ENCODE measurements around the gene GPR78. TPM values are rescaled to one million over a fixed set of nuclear protein-coding genes. Genes with fewer than 3 reads are reported as not detected.
A peak's percentile ranks its signal among the peaks of the same experiment; 100 is the strongest.
"Not testable (repeated sequence)": the region's sequence is repeated elsewhere in the genome, so short reads cannot be mapped to it uniquely, and the experiment has no call there.

Gene GPR78
- total RNA-seq, 4 donors from 2014 or later: not detected

DNA sequence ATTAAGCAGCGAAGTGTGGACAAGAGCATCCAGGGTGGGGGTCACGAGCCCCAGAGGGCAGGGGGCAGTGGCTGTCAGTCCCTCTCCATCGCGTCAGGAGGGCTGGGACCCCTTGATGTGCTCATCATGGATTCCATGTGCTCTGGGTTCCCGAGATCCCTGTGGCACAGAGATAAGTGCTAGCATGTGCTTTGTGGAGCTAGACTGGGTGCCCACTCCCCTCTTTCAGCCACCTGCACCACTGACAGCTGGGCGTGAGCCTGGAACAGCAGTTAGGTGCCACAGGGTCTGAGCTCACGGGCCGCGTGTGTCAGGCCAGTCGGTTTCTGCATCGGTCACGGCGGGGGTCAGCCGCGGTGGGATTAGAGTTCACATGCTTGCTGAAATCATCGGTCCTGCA, 36.6 kb downstream of the GPR78 start:
- no peaks in the 10 kb centered on the region for H3K4me1 ChIP-seq
- no peak overlapping the region for H3K27ac ChIP-seq
- TF ChIP-seq, protein P1, sequence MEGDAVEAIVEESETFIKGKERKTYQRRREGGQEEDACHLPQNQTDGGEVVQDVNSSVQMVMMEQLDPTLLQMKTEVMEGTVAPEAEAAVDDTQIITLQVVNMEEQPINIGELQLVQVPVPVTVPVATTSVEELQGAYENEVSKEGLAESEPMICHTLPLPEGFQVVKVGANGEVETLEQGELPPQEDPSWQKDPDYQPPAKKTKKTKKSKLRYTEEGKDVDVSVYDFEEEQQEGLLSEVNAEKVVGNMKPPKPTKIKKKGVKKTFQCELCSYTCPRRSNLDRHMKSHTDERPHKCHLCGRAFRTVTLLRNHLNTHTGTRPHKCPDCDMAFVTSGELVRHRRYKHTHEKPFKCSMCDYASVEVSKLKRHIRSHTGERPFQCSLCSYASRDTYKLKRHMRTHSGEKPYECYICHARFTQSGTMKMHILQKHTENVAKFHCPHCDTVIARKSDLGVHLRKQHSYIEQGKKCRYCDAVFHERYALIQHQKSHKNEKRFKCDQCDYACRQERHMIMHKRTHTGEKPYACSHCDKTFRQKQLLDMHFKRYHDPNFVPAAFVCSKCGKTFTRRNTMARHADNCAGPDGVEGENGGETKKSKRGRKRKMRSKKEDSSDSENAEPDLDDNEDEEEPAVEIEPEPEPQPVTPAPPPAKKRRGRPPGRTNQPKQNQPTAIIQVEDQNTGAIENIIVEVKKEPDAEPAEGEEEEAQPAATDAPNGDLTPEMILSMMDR (IDR thresholded peaks at IDR 0.05): no peak
- TF ChIP-seq EP300 (IDR thresholded peaks at IDR 0.05): no peak
- no peak for TF ChIP-seq POLR2AphosphoS5 (IDR thresholded peaks at IDR 0.05)
- no peak for TF ChIP-seq POLR2A (IDR thresholded peaks at IDR 0.05)
- H3K36me3 ChIP-seq: no peaks in the 10 kb centered on the region
- H3K4me3 ChIP-seq: no peak overlapping the region
- WGBS: 78% methylated on average over 6 of the region's 16 CpGs
- peaks cover 11% of the 10 kb centered on the region for H3K27me3 ChIP-seq
- DNase-seq (ENCODE audit: low spot score in 2 of 2): peak in 1 of 2 donors; percentile 55
- no peaks in the 10 kb centered on the region for H3K9me3 ChIP-seq

DNA sequence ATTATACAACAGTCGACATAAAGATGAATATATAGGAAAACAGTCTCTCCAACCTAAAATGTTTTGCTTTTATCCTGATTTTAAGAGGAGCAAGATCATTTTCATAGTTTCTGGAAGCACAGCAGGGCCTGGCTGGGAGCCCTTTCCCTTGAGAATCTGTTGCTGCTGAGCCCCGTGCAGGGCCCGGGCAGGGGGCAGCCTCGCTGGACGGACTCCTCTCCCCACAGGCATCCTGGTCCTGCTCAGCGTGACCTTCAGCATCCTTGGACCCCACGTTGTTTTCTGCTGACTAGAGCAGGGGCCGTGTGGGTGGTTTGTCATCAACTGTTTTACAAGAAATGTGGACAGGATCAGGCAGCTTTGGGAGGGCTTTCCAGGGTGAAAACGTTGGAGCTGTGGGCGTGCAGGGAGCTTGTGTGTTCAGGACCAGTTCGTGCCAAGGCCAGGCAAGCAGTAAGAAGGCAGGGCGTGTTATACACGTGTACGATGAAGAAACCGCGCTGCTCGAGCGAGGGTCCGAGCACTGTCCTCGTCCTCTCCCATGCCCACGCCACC, 37.4 kb downstream of the GPR78 start:
- H3K36me3 ChIP-seq: no peaks in the 10 kb centered on the region
- no peaks in the 10 kb centered on the region for H3K9me3 ChIP-seq
- no peak overlapping the region for H3K27ac ChIP-seq
- 70% methylated on average over 21 of the region's 21 CpGs for WGBS
- no peaks in the 10 kb centered on the region for H3K4me1 ChIP-seq
- TF ChIP-seq EP300 (IDR thresholded peaks at IDR 0.05): no peak
- no peak for TF ChIP-seq POLR2AphosphoS5 (IDR thresholded peaks at IDR 0.05)
- no peak for TF ChIP-seq POLR2A (IDR thresholded peaks at IDR 0.05)
- TF ChIP-seq, protein P1 (IDR thresholded peaks at IDR 0.05): no peak
- peak in 1 of 2 donors; percentile 21 for DNase-seq (ENCODE audit: low spot score in 2 of 2)
- peaks cover 11% of the 10 kb centered on the region for H3K27me3 ChIP-seq
- no peak overlapping the region for H3K4me3 ChIP-seq

DNA sequence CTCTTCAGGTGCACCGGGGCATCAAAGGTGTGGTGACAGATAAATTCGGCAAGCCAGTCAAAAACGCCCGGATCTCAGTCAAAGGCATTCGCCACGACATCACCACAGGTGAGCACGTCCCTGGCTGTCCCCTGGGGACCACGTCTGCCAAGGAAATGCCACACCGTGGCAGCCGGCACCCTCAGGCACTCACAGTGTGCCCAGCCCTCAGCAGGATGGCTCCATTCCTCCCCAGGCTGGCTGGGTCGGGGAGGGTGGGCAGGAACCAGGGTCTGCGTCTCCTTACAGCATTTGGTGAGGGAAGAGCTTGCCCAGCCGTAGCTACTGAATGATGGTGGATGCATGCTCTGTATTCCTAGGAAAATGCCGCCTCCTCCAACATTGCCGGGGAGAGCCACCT, 38.2 kb downstream of the GPR78 start:
- H3K36me3 ChIP-seq: no peaks in the 10 kb centered on the region
- no peaks in the 10 kb centered on the region for H3K4me1 ChIP-seq
- peak in 1 of 2 donors; percentile 28 for DNase-seq (ENCODE audit: low spot score in 2 of 2)
- no peak overlapping the region for H3K4me3 ChIP-seq
- WGBS: 89% methylated on average over 9 of the region's 15 CpGs
- no peak overlapping the region for H3K27ac ChIP-seq
- peaks cover 11% of the 10 kb centered on the region for H3K27me3 ChIP-seq
- TF ChIP-seq POLR2A (IDR thresholded peaks at IDR 0.05): no peak
- TF ChIP-seq EP300 (IDR thresholded peaks at IDR 0.05): no peak
- TF ChIP-seq, protein P1 (IDR thresholded peaks at IDR 0.05): no peak
- TF ChIP-seq POLR2AphosphoS5 (IDR thresholded peaks at IDR 0.05): no peak
- H3K9me3 ChIP-seq: no peaks in the 10 kb centered on the region

DNA sequence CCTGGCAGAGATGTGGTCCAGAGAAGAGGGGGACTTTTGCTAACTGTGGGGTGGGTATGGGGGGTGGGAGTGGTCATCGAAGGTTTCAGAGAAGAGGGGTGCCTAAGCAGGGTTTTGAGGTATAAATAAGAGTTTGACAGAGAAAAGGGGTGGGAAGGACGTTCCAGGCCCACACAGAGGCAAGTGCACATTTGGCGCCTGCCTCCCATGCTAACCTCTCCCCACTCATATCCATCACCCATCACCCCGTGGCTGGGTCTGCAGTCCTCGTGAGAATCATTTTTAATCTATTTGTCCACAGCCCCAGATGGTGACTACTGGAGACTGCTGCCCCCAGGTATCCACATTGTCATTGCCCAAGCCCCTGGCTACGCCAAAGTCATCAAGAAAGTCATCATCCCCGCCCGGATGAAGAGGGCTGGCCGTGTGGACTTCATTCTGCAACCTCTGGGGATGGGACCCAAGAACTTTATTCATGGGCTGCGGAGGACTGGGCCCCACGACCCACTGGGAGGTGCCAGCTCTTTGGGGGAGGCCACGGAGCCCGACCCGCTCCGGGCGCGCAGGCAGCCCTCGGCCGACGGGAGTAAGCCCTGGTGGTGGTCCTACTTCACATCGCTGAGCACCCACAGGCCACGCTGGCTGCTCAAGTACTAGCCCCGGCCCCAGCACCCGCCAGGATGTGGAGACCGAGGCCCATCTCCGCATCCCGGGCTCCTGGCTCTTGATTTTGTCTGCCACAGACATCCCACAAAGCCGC, 38.9 kb downstream of the GPR78 start:
- 81% methylated on average over 28 of the region's 28 CpGs for WGBS
- TF ChIP-seq POLR2A (IDR thresholded peaks at IDR 0.05) (no peak), EP300 (IDR thresholded peaks at IDR 0.05) (no peak), POLR2AphosphoS5 (IDR thresholded peaks at IDR 0.05) (no peak)
- TF ChIP-seq, protein P1 (IDR thresholded peaks at IDR 0.05): no peak
- DNase-seq (ENCODE audit: low spot score in 2 of 2): peak in 1 of 2 donors; percentile 48

DNA sequence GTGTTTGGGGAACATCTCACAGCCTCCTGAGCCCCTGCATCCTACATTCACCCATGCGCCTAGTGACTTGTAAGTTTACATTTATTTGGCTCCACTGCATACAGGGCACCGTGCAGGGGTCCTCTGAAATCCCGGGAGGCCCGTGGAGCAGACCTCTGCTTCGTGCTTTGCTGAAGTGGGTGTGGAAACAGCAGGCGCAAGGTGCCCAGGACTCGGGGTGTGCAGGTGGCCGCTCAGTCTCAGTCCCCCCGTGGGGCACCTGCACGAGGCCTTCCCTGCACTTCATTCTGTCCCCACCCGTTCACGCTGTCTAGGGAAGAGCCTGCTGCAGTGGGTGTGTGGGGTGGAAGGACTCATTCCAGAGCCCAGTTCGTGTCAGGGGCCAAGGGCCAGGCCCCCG, 40.9 kb downstream of the GPR78 start:
- not testable (repeated sequence) for H3K27ac ChIP-seq; H3K4me3 ChIP-seq; DNase-seq (ENCODE audit: low spot score in 2 of 2); H3K9me3 ChIP-seq; H3K36me3 ChIP-seq; H3K4me1 ChIP-seq
- peaks cover 11% of the 10 kb centered on the region for H3K27me3 ChIP-seq
- no CpG with 5 or more reads among the region's 14 CpGs for WGBS

More for the DNA sequence above, 38.9 kb downstream of the GPR78 start:
- Histone ChIP-seq H3K36me3 (no peaks in the 10 kb centered on the region), H3K4me1 (no peaks in the 10 kb centered on the region), H3K27me3 (peaks cover 11% of the 10 kb centered on the region), H3K9me3 (no peaks in the 10 kb centered on the region), H3K27ac (no peak overlapping the region), H3K4me3 (no peak overlapping the region)

DNA sequence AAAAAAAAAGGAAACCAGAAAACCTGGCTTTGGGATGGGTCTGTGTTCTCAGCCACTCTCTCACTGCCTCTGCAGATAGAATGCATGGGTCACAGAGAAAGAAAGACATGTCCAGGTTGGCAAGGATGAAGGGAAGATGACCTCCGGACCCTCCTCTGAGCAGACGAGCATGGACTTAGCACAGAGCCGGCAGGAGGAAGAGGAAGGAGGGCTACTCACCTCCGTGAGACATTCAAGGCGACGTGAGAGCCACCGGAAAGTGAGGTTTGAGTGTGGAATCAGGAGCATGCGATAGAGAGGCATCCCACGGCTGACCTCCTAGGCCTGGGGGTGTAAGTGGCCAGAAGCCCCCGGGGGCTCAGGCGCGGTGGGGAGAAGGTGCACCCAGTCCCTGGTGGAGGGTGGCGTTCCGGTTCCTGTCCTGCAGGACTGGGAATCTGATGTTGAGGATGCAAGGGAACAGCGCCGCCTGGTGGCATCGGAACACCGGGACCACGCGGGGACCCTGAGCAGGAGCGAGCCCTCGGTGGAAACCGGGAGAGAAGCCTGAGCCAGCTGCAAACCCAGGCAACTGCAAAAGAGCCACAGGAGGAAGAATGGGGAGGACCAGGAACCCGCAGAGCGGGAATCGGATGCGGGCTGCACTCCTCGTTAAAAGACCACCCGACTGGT, 44.5 kb downstream of the GPR78 start:
- H3K9me3 ChIP-seq; DNase-seq (ENCODE audit: low spot score in 2 of 2); H3K4me1 ChIP-seq; H3K27me3 ChIP-seq; H3K36me3 ChIP-seq; H3K4me3 ChIP-seq; H3K27ac ChIP-seq: not testable (repeated sequence)
- no CpG with 5 or more reads among the region's 29 CpGs for WGBS

DNA sequence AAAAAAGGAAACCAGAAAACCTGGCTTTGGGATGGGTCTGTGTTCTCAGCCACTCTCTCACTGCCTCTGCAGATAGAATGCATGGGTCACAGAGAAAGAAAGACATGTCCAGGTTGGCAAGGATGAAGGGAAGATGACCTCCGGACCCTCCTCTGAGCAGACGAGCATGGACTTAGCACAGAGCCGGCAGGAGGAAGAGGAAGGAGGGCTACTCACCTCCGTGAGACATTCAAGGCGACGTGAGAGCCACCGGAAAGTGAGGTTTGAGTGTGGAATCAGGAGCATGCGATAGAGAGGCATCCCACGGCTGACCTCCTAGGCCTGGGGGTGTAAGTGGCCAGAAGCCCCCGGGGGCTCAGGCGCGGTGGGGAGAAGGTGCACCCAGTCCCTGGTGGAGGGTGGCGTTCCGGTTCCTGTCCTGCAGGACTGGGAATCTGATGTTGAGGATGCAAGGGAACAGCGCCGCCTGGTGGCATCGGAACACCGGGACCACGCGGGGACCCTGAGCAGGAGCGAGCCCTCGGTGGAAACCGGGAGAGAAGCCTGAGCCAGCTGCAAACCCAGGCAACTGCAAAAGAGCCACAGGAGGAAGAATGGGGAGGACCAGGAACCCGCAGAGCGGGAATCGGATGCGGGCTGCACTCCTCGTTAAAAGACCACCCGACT, 50.2 kb downstream of the GPR78 start:
- H3K36me3 ChIP-seq; H3K27me3 ChIP-seq; DNase-seq (ENCODE audit: low spot score in 2 of 2); H3K4me3 ChIP-seq; H3K27ac ChIP-seq; H3K4me1 ChIP-seq; H3K9me3 ChIP-seq: not testable (repeated sequence)
- WGBS: no CpG with 5 or more reads among the region's 29 CpGs

DNA sequence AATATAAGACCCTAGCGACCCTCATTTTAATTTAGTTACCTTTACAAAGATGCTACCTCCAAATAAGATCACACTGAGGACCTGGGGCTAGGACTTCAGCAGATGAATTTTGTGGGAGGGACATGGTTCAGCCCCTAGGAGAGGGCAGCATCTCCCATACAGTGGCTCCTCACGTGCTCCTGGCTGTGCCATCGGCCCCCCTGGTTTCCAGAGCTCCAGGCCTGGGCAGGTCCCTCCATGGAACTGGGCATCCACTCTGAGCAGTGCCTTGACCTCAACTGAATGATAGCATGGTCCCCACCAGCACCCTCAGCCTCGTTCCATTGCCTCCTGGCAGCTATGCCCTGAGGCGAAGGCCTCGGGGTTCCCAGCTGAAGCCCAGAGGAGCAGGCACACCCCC, 51.7 kb downstream of the GPR78 start:
- WGBS: no CpG with 5 or more reads among the region's 6 CpGs
- DNase-seq (ENCODE audit: low spot score in 2 of 2); H3K27ac ChIP-seq; H3K27me3 ChIP-seq; H3K4me3 ChIP-seq; H3K36me3 ChIP-seq; H3K4me1 ChIP-seq; H3K9me3 ChIP-seq: not testable (repeated sequence)

All from suprapubic skin (tissue), 4 donors.